Measurements from ENCODE around the gene TMEM229A. TPM values are rescaled to one million over a fixed set of nuclear protein-coding genes. Genes with fewer than 3 reads are reported as not detected.

The TMEM229A gene
- total and polyA plus RNA-seq, 2 donors (not counting 3 experiments of a cell fraction or from before 2014, with no cell fraction given) = not detected

DNA sequence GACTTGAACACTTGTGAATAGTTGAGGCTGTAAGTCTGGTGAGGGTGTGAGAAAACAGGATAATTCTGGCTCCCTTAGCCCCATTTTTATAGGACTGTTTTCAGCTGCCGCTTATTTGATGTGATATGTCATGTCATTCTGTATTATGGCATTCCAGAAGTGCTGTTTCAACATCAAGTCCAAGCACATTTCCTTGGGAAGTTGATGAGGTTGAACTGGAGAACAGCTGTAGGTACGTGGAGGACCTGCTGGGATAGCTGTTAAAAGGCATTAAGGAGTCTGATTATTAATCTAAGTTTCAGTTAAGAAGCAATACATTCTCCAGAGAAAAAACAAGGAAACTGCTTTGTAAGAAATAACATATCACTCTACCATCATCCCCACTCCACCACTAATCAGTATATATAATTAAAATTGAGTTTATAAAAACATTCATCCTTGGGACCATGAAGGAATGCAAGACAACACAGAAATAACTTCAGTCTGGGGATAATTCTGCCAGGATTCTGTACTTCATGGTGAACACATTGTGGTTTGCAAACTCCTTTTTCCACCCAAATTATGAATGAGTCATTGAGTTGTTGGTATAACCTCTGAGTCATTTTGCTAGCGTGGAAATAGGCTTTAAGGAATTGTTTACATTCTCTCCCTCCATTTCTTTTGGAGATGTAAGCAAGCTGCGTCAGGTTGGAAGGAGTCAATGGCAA, 39.9 kb upstream of the TMEM229A start:
- dilution Hi-C loops (cut with MboI; ENCODE audit: extremely low pct_ligation_motif_present, low sequenced_read_pairs) (no loop called here), intact Hi-C loops (cut with micrococcal nuclease) (no loop called here)
- Histone ChIP-seq H3K4me1 (ENCODE audit: control insufficient read depth, extremely low read depth, insufficient read depth, low read length) (peaks cover 14% of the 10 kb centered on the region), H3K4me3 (replicated peaks in 1 of 3; ENCODE audit: insufficient read depth in 1 of 3, low read depth in 1 of 3, low read length in 3 of 3) (no peak overlapping the region), H4K20me1 (replicated peaks; ENCODE audit: control insufficient read depth, extremely low read depth, insufficient read depth, low read length) (no peaks in the 10 kb centered on the region), H3K27ac (ENCODE audit: insufficient read depth, low read depth, low read length) (no peak overlapping the region), H3K9ac (replicated peaks; ENCODE audit: extremely low read depth, insufficient read depth, low read length) (no peak overlapping the region), H3K36me3 (ENCODE audit: control insufficient read depth in 2 of 2, extremely low read depth in 1 of 2, insufficient read depth in 2 of 2, low read length in 2 of 2) (no peaks in the 10 kb centered on the region), H3K27me3 (ENCODE audit: control insufficient read depth in 2 of 2, insufficient read depth in 2 of 2, low read length in 2 of 2) (peaks cover 0 to 2% of the 10 kb centered on the region in 2 experiments), H3K79me2 (ENCODE audit: control insufficient read depth, insufficient read depth, low read length) (no peaks in the 10 kb centered on the region), H3K4me2 (ENCODE audit: insufficient read depth, low read length) (peak overlapping the region; percentile 61), H3K9me1 (replicated peaks; ENCODE audit: control insufficient read depth, extremely low read depth, insufficient read depth, low read length) (no peaks in the 10 kb centered on the region), H3K9me3 (replicated peaks; ENCODE audit: control insufficient read depth, insufficient read depth, low read length) (no peaks in the 10 kb centered on the region), H2AFZ (ENCODE audit: low read depth, low read length) (no peak overlapping the region)
- no peak for TF ChIP-seq MYC (IDR thresholded peaks at IDR 0.05; ENCODE audit: low read depth, low read length)
- no peak for TF ChIP-seq EZH2 (IDR thresholded peaks at IDR 0.05; ENCODE audit: borderline replicate concordance, low read depth, low read length, severe bottlenecking)
- TF ChIP-seq JUN (IDR thresholded peaks at IDR 0.05; ENCODE audit: borderline replicate concordance, insufficient read depth, insufficient read length, low read depth) = peak; percentile 94
- TF ChIP-seq CTCF (IDR thresholded peaks at IDR 0.05; ENCODE audit: extremely low read depth in 1 of 2, insufficient read depth in 1 of 2, low read depth in 1 of 2, low read length in 2 of 2) = no peak
- TF ChIP-seq POLR2AphosphoS5 (IDR thresholded peaks at IDR 0.05; ENCODE audit: insufficient read depth, low read depth, low read length) = peak; percentile 47
- no peak for TF ChIP-seq GATA2 (IDR thresholded peaks at IDR 0.05; ENCODE audit: insufficient read depth, insufficient read length, low read depth, low read length)
- TF ChIP-seq FOS (IDR thresholded peaks at IDR 0.05; ENCODE audit: borderline replicate concordance, insufficient read depth, low read length) = peak; percentile 96
- TF ChIP-seq, protein P1, sequence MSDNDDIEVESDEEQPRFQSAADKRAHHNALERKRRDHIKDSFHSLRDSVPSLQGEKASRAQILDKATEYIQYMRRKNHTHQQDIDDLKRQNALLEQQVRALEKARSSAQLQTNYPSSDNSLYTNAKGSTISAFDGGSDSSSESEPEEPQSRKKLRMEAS (IDR thresholded peaks at IDR 0.05; ENCODE audit: insufficient read depth, insufficient read length) = no peak
- ChIA-PET CTCF (interaction anchor here (1.4 kb wide), 1 partner anchor 12 kb away, joined by 4 read pairs; no protein-coding TSS in a partner anchor), POLR2A (no interaction called here)
- peak; percentile 83 for DNase-seq (ENCODE audit: low read depth, low spot score)
- no TSS peak for BruUV-seq (replicated peaks)
- peak; percentile 78 for FAIRE-seq
